NCI-H1930 (cell line): ENCODE data around the gene ASB11.
"Not testable (repeated sequence)": the region's sequence is repeated elsewhere in the genome, so short reads cannot be mapped to it uniquely, and the experiment has no call there.

Experiments used
- DNase-seq, 2 experiments: peaks; one replicate each; lab custom pipeline; 2025; lab: John Stamatoyannopoulos, UW

Gene ASB11

DNA sequence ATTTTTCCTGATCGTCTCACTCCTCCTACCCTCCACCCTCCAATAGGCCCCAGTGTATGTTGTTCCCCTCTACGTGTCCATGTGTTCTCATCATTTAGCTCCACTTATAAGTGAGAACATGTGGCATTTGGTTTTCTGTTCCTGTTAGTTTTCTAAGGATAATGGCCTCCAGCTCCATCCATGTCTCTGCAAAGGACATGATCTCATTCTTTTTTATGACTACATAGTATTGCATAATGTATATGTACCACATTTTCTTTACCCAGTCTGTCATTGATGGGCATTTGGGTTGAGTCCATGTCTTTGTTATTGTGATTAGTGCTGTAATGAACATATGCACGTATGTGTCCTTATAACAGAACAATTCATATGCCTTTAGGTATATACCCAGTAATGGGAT is 9.5 kb downstream of the ASB11 start:
- DNase-seq: not testable (repeated sequence)

GRCh38 chrX:15301924-15302323 is 13.5 kb downstream of the ASB11 start:
- DNase-seq: no peak

- DNase-seq: no peak
These were observed 15.2 kb downstream of the ASB11 start for GRCh38 chrX:15299941-15300851.

DNA sequence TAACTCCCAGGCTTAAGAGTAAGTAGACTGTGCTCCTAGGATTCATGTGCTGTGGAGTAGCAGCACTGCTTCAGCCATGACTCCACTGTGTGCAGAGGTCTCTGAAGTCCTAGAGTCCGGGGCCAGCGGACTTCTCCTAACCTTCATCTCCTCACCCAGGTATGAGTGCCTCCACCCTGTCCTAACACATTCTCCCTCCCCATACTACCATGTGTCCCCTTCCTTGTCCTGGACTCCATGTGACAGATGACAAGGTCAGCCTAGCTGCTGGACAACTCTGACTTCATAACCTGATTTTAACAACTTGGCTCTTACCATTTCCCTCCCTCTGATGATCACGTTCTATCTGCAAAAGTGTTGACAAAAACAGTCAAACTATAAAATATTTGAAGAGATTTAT is 16.7 kb downstream of the ASB11 start:
- DNase-seq: no peak

- no peak for DNase-seq
These were observed 17.2 kb downstream of the ASB11 start for GRCh38 chrX:15298201-15298600.

GRCh38 chrX:15293451-15293850 is 22.0 kb downstream of the ASB11 start:
- no peak for DNase-seq

DNA sequence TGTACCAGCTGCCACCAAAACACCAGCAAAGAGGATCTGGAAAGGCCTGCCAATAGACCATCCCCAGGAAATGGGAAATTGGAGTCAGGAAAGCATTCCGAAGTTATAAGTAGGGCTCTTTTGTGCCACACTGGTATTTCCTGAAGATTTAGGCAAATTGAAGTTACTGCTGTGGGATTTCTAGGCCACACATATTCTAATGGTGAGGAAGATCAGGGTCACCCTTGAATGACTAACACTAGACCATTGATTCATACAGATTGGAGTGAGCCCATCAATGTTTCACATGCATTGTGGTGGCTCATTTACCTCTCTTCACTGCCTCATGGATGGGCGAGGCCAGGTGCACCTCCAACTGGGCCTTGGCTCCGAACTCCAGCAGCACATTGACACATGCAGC is 22.6 kb downstream of the ASB11 start:
- DNase-seq: no peak

DNA sequence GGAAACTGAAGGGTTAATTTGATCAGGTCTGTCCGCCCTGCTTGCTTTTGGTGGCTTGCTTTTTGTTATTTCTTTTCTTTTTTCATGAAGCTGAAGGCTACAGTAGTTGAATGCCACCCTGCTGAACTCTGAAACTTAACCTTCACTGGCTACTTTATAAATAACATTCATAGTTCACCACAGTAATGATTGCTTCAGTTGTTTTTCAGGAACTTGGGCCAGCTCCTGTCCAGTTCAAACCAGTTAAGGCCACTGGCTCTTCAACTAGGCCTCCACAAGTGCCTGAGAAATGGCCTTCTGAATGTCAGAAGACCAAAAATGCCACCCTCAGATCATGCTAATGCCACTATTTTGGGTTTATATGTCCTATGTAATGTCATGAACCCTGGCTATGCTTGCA is 37.8 kb downstream of the ASB11 start:
- DNase-seq: no peak

DNA sequence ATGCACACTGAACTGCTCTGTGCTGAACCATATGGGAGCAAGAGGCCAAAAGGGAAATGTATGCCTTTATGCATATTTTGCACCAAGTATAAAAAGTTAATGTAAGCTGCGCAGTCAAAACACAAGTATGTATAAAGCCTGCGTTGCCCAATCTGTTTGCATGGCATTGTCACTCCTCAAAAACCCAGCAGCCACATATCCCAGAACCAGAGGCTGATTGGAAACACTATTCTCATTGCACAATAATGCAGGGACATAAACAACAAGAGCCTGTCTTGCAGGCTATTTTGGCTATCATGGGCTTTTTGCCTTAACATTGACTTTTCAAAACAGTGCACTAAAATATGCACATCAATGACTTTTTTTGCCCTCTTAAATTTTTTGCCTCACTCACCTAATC is 40.5 kb downstream of the ASB11 start:
- DNase-seq: no peak

GRCh38 chrX:15273275-15273674 is 42.2 kb downstream of the ASB11 start:
- not testable (repeated sequence) for DNase-seq

GRCh38 chrX:15271757-15272156 is 43.7 kb downstream of the ASB11 start:
- no peak for DNase-seq

DNA sequence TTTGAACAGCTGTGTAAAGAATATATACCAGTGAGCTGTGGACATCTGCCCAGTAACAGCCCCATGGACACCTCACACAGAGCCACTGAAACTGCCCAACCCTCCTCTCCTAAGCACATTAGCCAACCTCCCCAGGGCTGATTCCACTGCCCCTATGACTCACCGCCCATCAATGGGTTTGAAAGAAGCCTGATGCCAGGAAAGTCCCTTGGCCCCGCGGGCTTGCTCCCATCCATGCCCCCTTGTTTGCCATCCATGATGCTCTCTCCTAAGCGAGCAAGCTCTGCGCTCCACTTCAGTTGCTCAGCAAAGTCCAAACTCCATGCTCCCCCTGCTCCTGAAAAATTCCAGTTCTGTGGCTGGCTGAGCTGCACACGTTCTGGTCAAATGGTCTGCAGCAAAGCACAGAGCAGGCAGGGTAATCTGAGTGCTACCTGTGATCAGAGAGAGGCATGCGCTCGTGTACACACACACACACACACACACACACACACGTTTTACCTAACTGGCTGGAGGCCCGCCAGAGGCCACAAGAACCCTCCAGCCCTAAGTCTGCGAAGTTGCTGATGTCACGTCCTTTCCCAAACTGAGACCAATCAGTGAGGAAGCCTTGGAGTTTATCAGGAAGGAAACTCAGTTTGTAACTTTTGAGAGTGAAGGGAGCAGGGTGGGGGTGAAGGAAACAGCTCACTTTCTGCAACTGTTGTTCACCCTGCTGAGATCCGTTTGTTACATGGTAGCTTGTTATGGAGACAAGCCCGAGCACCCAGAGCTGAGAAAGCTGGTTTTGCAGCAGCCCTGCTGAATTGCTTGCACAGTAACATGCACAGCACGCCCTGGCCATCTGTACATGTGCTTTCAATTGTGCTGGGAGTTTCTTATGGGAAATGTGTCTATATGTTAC is 45.6 kb downstream of the ASB11 start, which contains the start of gene ASB9:
TSS of gene ASB9 (minus strand) at position 466 of the 904 bp plus-strand sequence. CDS start at position 257, 209 bp downstream.
- DNase-seq: no peak

- no peak for DNase-seq
These were observed 46.3 kb downstream of the ASB11 start for GRCh38 chrX:15269120-15269519.

DNA sequence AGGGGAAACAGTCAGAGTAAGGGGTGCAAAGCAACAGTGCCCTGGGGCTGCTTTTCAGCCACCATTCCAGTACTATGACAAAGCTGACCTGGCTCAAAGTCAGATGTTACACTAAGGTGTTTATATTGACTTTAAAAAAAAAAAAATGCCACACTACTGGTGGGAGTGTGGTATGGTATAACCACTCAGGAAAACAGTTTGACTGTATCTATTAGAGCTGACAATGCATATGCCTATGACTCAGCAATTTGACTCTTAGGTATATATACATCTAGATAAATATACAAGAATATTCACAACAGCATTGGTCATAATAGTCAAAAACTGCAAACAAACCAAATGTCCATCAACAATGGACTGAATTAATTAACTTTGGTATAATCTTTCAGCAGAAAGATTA is 60.6 kb downstream of the ASB11 start:
- no peak for DNase-seq

DNA sequence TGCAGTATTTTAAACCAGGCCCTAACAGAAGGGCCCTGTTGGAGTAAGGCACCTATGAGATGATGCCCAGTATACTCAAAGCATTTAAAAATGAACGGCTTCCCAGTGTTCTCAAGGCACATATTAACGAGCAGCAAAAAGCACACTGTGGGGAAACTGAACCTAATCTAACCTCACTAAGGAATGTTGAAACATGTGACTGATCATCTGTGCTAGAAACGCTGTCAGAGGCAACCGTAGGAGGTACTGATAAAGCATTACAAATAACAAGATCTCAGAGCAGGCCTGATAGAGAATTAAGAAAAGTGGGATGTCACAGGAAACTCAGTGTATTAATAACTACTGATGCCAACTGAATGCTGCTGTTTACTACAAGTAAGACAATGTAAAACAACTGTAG is 69.5 kb downstream of the ASB11 start:
- DNase-seq: no peak

GRCh38 chrX:15244421-15244820 is 71.0 kb downstream of the ASB11 start:
- no peak for DNase-seq

DNA sequence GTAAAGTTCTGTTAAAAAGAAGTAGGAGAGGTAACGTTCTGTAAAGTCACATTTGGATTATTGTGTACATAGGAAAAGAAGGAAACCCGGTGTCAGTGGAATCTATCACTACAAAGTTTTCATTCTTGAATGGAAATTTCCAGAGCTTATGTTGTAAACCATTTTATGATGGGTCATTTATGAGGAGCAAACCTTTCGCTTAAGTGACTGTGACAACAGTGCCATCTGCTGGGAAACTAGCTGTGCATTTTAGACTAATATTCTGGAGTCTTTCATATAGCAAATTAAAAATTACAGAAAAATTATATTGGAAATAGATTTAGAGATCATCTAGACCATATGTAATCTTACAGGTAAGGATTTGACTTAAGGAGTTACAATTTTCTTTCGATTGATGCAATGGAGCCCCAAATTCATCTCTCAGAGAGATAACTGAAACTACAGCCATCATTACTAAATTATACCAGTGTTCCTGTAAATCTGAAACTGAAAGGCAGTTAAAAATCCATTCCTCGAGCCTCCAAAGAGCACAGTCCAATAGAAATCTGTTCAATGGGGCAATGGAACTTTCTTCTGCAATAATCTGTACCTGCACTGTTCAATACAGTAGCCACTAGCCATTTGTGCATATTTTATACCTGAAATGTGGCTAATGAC is 72.4 kb downstream of the ASB11 start:
- peak in 1 of 2 experiments; percentile 48 for DNase-seq

- no peak for DNase-seq
These were observed 74.1 kb downstream of the ASB11 start for GRCh38 chrX:15241301-15241700.

DNA sequence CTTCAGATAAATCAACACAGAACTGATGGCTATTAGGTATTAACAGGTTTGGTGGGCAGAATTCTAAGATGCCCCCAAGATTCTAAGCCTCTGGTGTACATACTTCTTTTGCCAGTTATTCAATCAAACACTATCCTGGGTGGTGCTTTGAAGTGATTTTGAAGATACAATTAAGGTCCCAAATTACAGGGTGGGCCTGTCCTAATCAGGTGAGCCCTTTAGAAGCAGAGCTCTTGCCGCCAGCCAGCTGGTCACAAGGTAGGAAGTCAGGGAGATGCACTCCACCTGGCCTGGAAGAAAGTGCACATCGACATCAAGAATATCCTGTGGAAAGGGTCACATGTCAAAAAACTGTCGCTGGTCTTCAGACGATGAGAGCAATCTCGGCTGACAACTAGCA is 75.0 kb downstream of the ASB11 start:
- no peak for DNase-seq

DNA sequence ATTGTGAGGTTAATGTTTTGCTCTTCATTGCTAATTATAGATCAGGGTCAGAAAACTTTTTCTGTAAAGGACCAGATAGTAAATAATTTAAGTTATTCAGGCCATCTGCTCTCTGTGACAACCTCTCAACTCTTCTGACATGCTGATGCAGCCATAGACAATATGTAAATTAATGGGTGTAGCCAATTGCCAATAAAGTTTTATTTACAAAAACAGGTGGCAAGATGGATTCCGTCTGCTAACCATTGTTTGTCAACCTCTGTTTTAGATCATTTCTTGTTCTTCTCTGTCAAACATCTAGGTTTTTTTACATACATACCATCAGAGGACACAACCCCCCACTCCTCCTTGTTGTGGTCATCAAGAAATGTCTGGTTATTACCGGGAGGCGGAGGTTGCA is 79.3 kb downstream of the ASB11 start:
- DNase-seq: no peak

- DNase-seq: no peak
These were observed 80.4 kb downstream of the ASB11 start for GRCh38 chrX:15235001-15235400.

GRCh38 chrX:15233416-15234015 is 81.9 kb downstream of the ASB11 start:
- DNase-seq: no peak
